Measurements from ENCODE around the gene PTGR3.

The PTGR3 gene

DNA sequence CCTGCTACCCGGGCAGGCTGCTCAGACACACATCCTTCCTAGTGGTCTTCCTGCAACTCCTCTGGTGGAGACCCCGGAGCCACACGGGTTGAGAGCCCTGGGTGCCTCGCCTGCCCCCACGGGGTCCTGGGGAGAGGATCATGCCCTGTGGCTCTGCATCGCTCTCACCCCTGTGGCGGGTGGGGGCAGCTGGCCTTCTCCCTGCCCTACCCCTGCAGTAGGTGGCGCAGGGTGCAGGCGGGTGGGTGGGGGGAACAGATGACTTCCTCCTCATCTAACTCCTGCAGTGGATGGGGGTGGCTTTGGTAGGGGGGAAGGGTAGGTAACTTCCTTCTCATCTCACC is 40.2 kb upstream of the PTGR3 start:
- Histone ChIP-seq H3K27ac (ENCODE audit: low read depth, low read length) (no peak overlapping the region), H3K4me1 (ENCODE audit: control insufficient read depth in 1 of 2, insufficient read depth in 2 of 2, low read length in 2 of 2) (peaks cover 31 to 34% of the 10 kb centered on the region in 2 donors), H3K9me3 (ENCODE audit: control insufficient read depth in 1 of 2, low read length in 2 of 2) (no peaks in the 10 kb centered on the region), H3K9ac (ENCODE audit: low read depth in 1 of 2, low read length in 2 of 2) (no peak overlapping the region), H3K27me3 (ENCODE audit: control insufficient read depth in 1 of 2, insufficient read depth in 2 of 2, low read length in 2 of 2) (no peaks in the 10 kb centered on the region), H3K36me3 (ENCODE audit: control insufficient read depth in 1 of 2, insufficient read depth in 2 of 2, low read length in 2 of 2) (no peaks in the 10 kb centered on the region), H3K4me3 (ENCODE audit: low read depth in 1 of 2, low read length in 2 of 2) (no peak overlapping the region)

GRCh38 chr18:75248426-75249174 is 39.7 kb upstream of the PTGR3 start:
- Histone ChIP-seq H3K27me3 (ENCODE audit: control insufficient read depth in 1 of 2, insufficient read depth in 2 of 2, low read length in 2 of 2) (no peaks in the 10 kb centered on the region), H3K36me3 (ENCODE audit: control insufficient read depth in 1 of 2, insufficient read depth in 2 of 2, low read length in 2 of 2) (no peaks in the 10 kb centered on the region), H3K27ac (ENCODE audit: low read depth, low read length) (peak overlapping the region; percentile 7), H3K4me3 (ENCODE audit: low read depth in 1 of 2, low read length in 2 of 2) (peak overlapping the region; percentile 63 to 70), H3K4me1 (ENCODE audit: control insufficient read depth in 1 of 2, insufficient read depth in 2 of 2, low read length in 2 of 2) (peaks cover 30 to 34% of the 10 kb centered on the region in 2 donors), H3K9ac (ENCODE audit: low read depth in 1 of 2, low read length in 2 of 2) (peak overlapping the region; percentile 25 to 60), H3K9me3 (ENCODE audit: control insufficient read depth in 1 of 2, low read length in 2 of 2) (no peaks in the 10 kb centered on the region)

DNA sequence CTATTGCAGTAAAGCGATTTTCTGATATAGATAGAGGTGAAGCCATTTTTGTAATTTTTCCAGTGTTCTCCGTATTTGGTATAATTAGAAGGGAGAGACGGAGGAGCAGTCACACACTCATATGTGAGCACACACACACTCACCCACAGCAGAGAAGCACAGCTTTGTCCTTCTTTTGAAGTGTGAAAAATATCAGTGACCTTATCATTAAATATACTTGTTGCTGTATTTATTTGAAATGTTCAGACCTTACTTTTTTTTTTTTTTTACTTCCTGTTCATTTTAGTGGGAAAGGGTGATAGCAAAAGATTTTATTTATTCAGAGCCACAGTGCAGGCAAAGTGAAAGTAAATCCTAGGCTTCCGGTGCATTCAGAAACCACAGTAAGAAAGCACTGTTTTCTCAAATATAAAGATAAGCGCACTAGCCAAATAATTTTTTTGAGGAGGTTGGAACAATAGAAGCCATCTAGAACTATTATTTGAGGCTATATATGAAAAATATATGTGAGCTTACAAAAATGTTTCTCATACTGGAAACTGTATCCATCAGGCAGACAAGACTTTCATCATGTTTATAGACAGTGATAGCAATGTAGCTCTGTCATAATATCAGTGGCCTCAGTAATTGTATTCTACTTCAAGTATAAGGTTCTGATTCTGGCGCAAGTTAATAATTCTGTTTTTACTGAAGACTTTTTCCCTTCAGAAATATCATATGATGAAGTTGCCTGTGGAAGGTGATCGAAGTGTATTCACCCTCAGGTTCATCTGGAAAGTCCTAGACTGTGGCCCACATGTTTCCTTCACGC is 38.9 kb upstream of the PTGR3 start:
- peaks cover 28 to 34% of the 10 kb centered on the region in 2 donors for H3K4me1 ChIP-seq (ENCODE audit: control insufficient read depth in 1 of 2, insufficient read depth in 2 of 2, low read length in 2 of 2)
- peak overlapping the region; percentile 59 to 60 for H3K9ac ChIP-seq (ENCODE audit: low read depth in 1 of 2, low read length in 2 of 2)
- H3K27ac ChIP-seq (ENCODE audit: low read depth, low read length) = peak overlapping the region; percentile 7
- no peaks in the 10 kb centered on the region for H3K36me3 ChIP-seq (ENCODE audit: control insufficient read depth in 1 of 2, insufficient read depth in 2 of 2, low read length in 2 of 2)
- H3K27me3 ChIP-seq (ENCODE audit: control insufficient read depth in 1 of 2, insufficient read depth in 2 of 2, low read length in 2 of 2) = no peaks in the 10 kb centered on the region
- no peaks in the 10 kb centered on the region for H3K9me3 ChIP-seq (ENCODE audit: control insufficient read depth in 1 of 2, low read length in 2 of 2)
- peak overlapping the region; percentile 63 to 70 for H3K4me3 ChIP-seq (ENCODE audit: low read depth in 1 of 2, low read length in 2 of 2)

DNA sequence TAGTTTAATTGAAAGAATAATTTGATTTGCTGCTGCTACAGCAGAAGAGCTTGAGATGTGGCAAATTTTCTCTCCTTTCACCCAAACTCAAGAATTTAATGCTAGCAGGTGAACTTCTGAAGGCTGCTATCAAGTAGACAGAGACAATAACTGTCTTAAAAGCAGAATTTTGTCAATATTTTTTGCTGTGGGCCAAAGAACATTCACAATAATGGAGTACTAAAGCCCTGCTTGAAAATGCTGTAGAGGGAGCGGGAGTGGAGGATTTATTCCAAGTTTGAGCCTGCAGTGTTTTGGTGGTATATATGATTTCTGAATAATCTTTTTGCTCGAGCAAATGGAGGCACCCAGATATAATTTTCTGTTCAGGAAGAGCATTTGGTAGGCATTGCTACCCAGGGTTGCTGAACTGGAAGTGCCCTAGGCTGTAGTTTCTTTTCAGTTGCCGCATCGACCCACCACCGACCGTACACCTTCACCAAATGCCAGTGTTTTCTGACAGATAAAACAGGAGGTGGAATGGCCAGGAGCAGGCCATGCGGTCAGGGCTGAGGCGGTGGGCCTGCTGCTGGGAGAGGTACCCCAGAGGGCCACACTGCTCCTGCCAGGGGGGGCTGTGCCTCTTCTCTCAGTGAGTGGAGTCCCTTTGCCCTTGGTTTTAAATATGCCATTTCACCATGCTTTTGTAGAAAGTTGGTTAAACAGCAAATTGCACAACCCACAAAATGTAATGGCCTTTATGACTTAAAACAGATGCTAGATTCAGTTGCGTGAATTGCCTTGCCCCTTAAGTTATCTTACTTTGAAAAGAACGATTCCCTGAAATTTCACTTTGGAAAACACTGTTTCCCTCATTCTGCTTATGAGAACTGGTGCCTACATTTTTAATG is 38.0 kb upstream of the PTGR3 start:
- Histone ChIP-seq H3K27ac (ENCODE audit: low read depth, low read length) (peak overlapping the region; percentile 37), H3K9ac (ENCODE audit: low read depth in 1 of 2, low read length in 2 of 2) (peak overlapping the region; percentile 59 to 60), H3K4me3 (ENCODE audit: low read depth in 1 of 2, low read length in 2 of 2) (peak overlapping the region; percentile 63 to 70), H3K36me3 (ENCODE audit: control insufficient read depth in 1 of 2, insufficient read depth in 2 of 2, low read length in 2 of 2) (peaks cover 0 to 4% of the 10 kb centered on the region in 2 donors), H3K27me3 (ENCODE audit: control insufficient read depth in 1 of 2, insufficient read depth in 2 of 2, low read length in 2 of 2) (no peaks in the 10 kb centered on the region), H3K4me1 (ENCODE audit: control insufficient read depth in 1 of 2, insufficient read depth in 2 of 2, low read length in 2 of 2) (peaks cover 25 to 34% of the 10 kb centered on the region in 2 donors), H3K9me3 (ENCODE audit: control insufficient read depth in 1 of 2, low read length in 2 of 2) (no peaks in the 10 kb centered on the region)

- Histone ChIP-seq H3K27me3 (ENCODE audit: control insufficient read depth in 1 of 2, insufficient read depth in 2 of 2, low read length in 2 of 2) (no peaks in the 10 kb centered on the region), H3K9ac (ENCODE audit: low read depth in 1 of 2, low read length in 2 of 2) (no peak overlapping the region), H3K27ac (ENCODE audit: low read depth, low read length) (no peak overlapping the region), H3K4me1 (ENCODE audit: control insufficient read depth in 1 of 2, insufficient read depth in 2 of 2, low read length in 2 of 2) (peaks cover 24 to 32% of the 10 kb centered on the region in 2 donors), H3K4me3 (ENCODE audit: low read depth in 1 of 2, low read length in 2 of 2) (no peak overlapping the region), H3K9me3 (ENCODE audit: control insufficient read depth in 1 of 2, low read length in 2 of 2) (peaks cover 0 to 4% of the 10 kb centered on the region in 2 donors), H3K36me3 (ENCODE audit: control insufficient read depth in 1 of 2, insufficient read depth in 2 of 2, low read length in 2 of 2) (peaks cover 0 to 4% of the 10 kb centered on the region in 2 donors)
These were observed 35.7 kb upstream of the PTGR3 start for GRCh38 chr18:75244351-75245313.

DNA sequence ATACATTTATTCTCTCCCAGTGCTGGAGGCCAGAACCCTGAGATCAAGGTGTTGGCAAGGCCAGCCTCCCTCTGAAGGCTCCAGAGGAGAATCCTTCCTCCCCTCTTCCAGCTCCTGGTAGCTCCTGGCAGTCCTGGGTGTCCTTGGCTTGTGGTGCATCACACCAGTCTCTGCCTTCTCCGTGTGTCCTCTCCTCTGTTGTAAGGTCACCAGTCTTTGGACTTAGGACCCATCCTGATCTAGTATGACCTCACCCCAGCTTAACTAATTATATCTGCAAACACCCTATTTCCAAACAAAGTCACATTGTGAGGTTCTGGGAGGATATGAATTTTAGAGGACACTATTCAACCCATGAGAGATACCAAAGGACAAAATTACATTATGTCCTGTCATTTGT is 32.8 kb upstream of the PTGR3 start:
- Histone ChIP-seq H3K4me1 (ENCODE audit: control insufficient read depth in 1 of 2, insufficient read depth in 2 of 2, low read length in 2 of 2) (peaks cover 8 to 10% of the 10 kb centered on the region in 2 donors), H3K9ac (ENCODE audit: low read depth in 1 of 2, low read length in 2 of 2) (no peak overlapping the region), H3K27me3 (ENCODE audit: control insufficient read depth in 1 of 2, insufficient read depth in 2 of 2, low read length in 2 of 2) (no peaks in the 10 kb centered on the region), H3K27ac (ENCODE audit: low read depth, low read length) (no peak overlapping the region), H3K36me3 (ENCODE audit: control insufficient read depth in 1 of 2, insufficient read depth in 2 of 2, low read length in 2 of 2) (peaks cover 0 to 4% of the 10 kb centered on the region in 2 donors), H3K9me3 (ENCODE audit: control insufficient read depth in 1 of 2, low read length in 2 of 2) (peaks cover 0 to 4% of the 10 kb centered on the region in 2 donors), H3K4me3 (ENCODE audit: low read depth in 1 of 2, low read length in 2 of 2) (no peak overlapping the region)

DNA sequence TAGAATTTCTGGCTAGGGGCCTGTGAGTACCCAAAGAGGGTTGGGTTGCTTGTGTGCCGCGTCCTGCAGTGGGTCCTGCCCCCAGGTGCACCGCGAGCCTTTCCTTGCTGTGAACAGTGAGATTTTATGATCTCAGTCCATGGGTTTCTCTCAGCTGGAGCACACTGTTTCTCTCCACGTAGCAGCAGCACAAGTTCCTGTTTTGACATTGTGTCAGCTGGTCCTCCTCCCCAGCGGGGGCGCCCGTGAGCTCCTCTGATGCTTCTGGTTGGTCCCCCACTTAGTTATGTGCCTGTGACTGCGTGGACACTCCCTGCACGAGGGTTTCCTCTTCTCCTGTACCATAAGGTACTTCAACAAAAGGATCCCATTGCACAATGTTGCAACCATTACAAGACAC is 31.5 kb upstream of the PTGR3 start:
- peaks cover 0 to 8% of the 10 kb centered on the region in 2 donors for H3K36me3 ChIP-seq (ENCODE audit: control insufficient read depth in 1 of 2, insufficient read depth in 2 of 2, low read length in 2 of 2)
- no peaks in the 10 kb centered on the region for H3K27me3 ChIP-seq (ENCODE audit: control insufficient read depth in 1 of 2, insufficient read depth in 2 of 2, low read length in 2 of 2)
- no peaks in the 10 kb centered on the region for H3K4me1 ChIP-seq (ENCODE audit: control insufficient read depth in 1 of 2, insufficient read depth in 2 of 2, low read length in 2 of 2)
- no peak overlapping the region for H3K27ac ChIP-seq (ENCODE audit: low read depth, low read length)
- H3K4me3 ChIP-seq (ENCODE audit: low read depth in 1 of 2, low read length in 2 of 2) = no peak overlapping the region
- H3K9me3 ChIP-seq (ENCODE audit: control insufficient read depth in 1 of 2, low read length in 2 of 2) = peaks cover 0 to 4% of the 10 kb centered on the region in 2 donors
- H3K9ac ChIP-seq (ENCODE audit: low read depth in 1 of 2, low read length in 2 of 2) = no peak overlapping the region

DNA sequence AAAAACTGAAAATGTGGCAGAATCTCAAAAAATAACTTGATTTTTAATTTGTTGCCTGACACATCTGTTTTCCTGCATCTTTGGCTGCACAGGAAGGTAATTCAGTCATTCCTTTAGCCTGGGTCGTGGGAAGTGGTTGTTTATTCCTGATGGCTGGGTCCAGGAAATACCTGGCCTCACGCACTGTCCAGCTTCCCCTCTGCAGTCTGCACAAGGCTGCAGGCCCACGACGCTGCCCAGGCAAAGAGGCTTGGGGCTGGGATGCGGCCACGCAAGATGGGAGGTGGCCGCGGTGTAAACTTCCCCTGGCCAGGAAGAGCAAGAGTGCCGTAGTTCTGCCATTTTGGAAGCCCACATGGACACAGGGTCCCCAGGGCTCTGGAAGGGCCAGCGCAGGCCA is 29.8 kb upstream of the PTGR3 start:
- H3K4me1 ChIP-seq (ENCODE audit: control insufficient read depth in 1 of 2, insufficient read depth in 2 of 2, low read length in 2 of 2) = no peaks in the 10 kb centered on the region
- peaks cover 0 to 4% of the 10 kb centered on the region in 2 donors for H3K9me3 ChIP-seq (ENCODE audit: control insufficient read depth in 1 of 2, low read length in 2 of 2)
- H3K4me3 ChIP-seq (ENCODE audit: low read depth in 1 of 2, low read length in 2 of 2) = no peak overlapping the region
- no peaks in the 10 kb centered on the region for H3K27me3 ChIP-seq (ENCODE audit: control insufficient read depth in 1 of 2, insufficient read depth in 2 of 2, low read length in 2 of 2)
- no peak overlapping the region for H3K9ac ChIP-seq (ENCODE audit: low read depth in 1 of 2, low read length in 2 of 2)
- H3K36me3 ChIP-seq (ENCODE audit: control insufficient read depth in 1 of 2, insufficient read depth in 2 of 2, low read length in 2 of 2) = peaks cover 0 to 8% of the 10 kb centered on the region in 2 donors
- no peak overlapping the region for H3K27ac ChIP-seq (ENCODE audit: low read depth, low read length)

DNA sequence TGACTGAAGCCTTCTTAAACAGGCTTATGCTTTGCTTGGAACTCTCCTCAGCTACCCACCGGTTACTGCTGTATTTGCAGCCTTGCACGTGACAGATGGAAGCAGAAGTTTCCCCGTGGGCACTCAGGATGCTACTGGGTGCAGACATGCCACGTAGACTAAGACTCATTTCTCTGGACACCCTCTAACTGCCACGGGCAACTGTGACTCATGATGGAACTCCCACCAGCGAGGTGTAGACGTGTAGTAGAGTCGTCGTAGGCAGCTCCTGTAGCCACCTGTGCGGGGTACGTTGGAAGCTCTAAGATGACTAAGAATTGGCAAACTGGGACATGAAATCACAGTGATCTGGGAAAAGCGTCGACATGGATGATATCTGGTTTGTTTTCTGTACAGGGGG is 29.2 kb upstream of the PTGR3 start:
- Histone ChIP-seq H3K27ac (ENCODE audit: low read depth, low read length) (no peak overlapping the region), H3K36me3 (ENCODE audit: control insufficient read depth in 1 of 2, insufficient read depth in 2 of 2, low read length in 2 of 2) (peaks cover 0 to 8% of the 10 kb centered on the region in 2 donors), H3K4me3 (ENCODE audit: low read depth in 1 of 2, low read length in 2 of 2) (no peak overlapping the region), H3K27me3 (ENCODE audit: control insufficient read depth in 1 of 2, insufficient read depth in 2 of 2, low read length in 2 of 2) (no peaks in the 10 kb centered on the region), H3K9me3 (ENCODE audit: control insufficient read depth in 1 of 2, low read length in 2 of 2) (peaks cover 0 to 4% of the 10 kb centered on the region in 2 donors), H3K9ac (ENCODE audit: low read depth in 1 of 2, low read length in 2 of 2) (no peak overlapping the region), H3K4me1 (ENCODE audit: control insufficient read depth in 1 of 2, insufficient read depth in 2 of 2, low read length in 2 of 2) (no peaks in the 10 kb centered on the region)

All from duodenal mucosa (tissue), 2 donors.